Measurements from ENCODE around the gene RNF223. TPM values are rescaled to one million over a fixed set of nuclear protein-coding genes. Genes with fewer than 3 reads are reported as not detected.

Gene RNF223
- total and polyA plus RNA-seq, 4 donors: 0.14 TPM; not detected in 3

- 90% methylated on average over 28 of the region's 28 CpGs for WGBS
- H3K9ac ChIP-seq (ENCODE audit: low read depth in 1 of 2, low read length in 2 of 2): no peak overlapping the region
- no peak for TF ChIP-seq FOXA2 (IDR thresholded peaks at IDR 0.05)
- TF ChIP-seq RAD21 (IDR thresholded peaks at IDR 0.05): no peak
- TF ChIP-seq ZBTB33 (IDR thresholded peaks at IDR 0.05): no peak
- TF ChIP-seq JUND (IDR thresholded peaks at IDR 0.05): no peak
- no peak for TF ChIP-seq SP1 (IDR thresholded peaks at IDR 0.05)
- no peak for TF ChIP-seq REST (IDR thresholded peaks at IDR 0.05)
- TF ChIP-seq RXRA (IDR thresholded peaks at IDR 0.05): no peak
- TF ChIP-seq HNF4G (IDR thresholded peaks at IDR 0.05): no peak
- TF ChIP-seq MAX (IDR thresholded peaks at IDR 0.05): no peak
- no peak for TF ChIP-seq YY1 (IDR thresholded peaks at IDR 0.05)
- no peak for TF ChIP-seq ATF3 (IDR thresholded peaks at IDR 0.05)
- TF ChIP-seq CTCF (IDR thresholded peaks at IDR 0.05; ENCODE audit: low read depth, low read length, missing input control): no peak
- peaks cover 0 to 31% (median 9%) of the 10 kb centered on the region in 4 donors for H3K36me3 ChIP-seq (ENCODE audit: control insufficient read depth in 4 of 4, insufficient read depth in 3 of 4, low read depth in 1 of 4, low read length in 3 of 4)
- H3K27ac ChIP-seq (ENCODE audit: low read depth in 1 of 2, low read length in 2 of 2): no peak overlapping the region
- no peaks in the 10 kb centered on the region for H3K9me3 ChIP-seq (ENCODE audit: control insufficient read depth in 4 of 4, low read length in 3 of 4)
- DNase-seq (ENCODE audit: low spot score): no peak
- H3K4me3 ChIP-seq (ENCODE audit: low read depth in 1 of 3, low read length in 3 of 3): no peak overlapping the region
- no peaks in the 10 kb centered on the region for H3K4me1 ChIP-seq (ENCODE audit: control insufficient read depth in 4 of 4, insufficient read depth in 4 of 4, low read length in 3 of 4)
- H3K27me3 ChIP-seq (ENCODE audit: control insufficient read depth in 4 of 4, insufficient read depth in 4 of 4, low read length in 3 of 4): no peaks in the 10 kb centered on the region
Observed at GRCh38 chr1:1048765-1049164, 25.3 kb downstream of the RNF223 start.

- H3K9me3 ChIP-seq (ENCODE audit: control insufficient read depth in 4 of 4, low read length in 3 of 4): no peaks in the 10 kb centered on the region
- H3K4me3 ChIP-seq (ENCODE audit: low read depth in 1 of 3, low read length in 3 of 3): no peak overlapping the region
- DNase-seq (ENCODE audit: low spot score): no peak
- 94% methylated on average over 25 of the region's 25 CpGs for WGBS
- no peak for TF ChIP-seq SP1 (IDR thresholded peaks at IDR 0.05)
- TF ChIP-seq NR2F2 (IDR thresholded peaks at IDR 0.05): no peak
- no peak for TF ChIP-seq EGR1 (IDR thresholded peaks at IDR 0.05; ENCODE audit: low read depth in 2 of 2)
- no peak for TF ChIP-seq RAD21 (IDR thresholded peaks at IDR 0.05)
- no peak for TF ChIP-seq MAX (IDR thresholded peaks at IDR 0.05)
- no peak for TF ChIP-seq FOXA1 (IDR thresholded peaks at IDR 0.05)
- no peak for TF ChIP-seq HNF4A (conservative IDR thresholded peaks at IDR 0.05)
- peaks cover 0 to 33% (median 8%) of the 10 kb centered on the region in 4 donors for H3K36me3 ChIP-seq (ENCODE audit: control insufficient read depth in 4 of 4, insufficient read depth in 3 of 4, low read depth in 1 of 4, low read length in 3 of 4)
- H3K27ac ChIP-seq (ENCODE audit: low read depth in 1 of 2, low read length in 2 of 2): no peak overlapping the region
- H3K4me1 ChIP-seq (ENCODE audit: control insufficient read depth in 4 of 4, insufficient read depth in 4 of 4, low read length in 3 of 4): no peaks in the 10 kb centered on the region
- H3K27me3 ChIP-seq (ENCODE audit: control insufficient read depth in 4 of 4, insufficient read depth in 4 of 4, low read length in 3 of 4): no peaks in the 10 kb centered on the region
- H3K9ac ChIP-seq (ENCODE audit: low read depth in 1 of 2, low read length in 2 of 2): no peak overlapping the region
Observed at GRCh38 chr1:1047963-1048362, 26.1 kb downstream of the RNF223 start.

Data from liver (tissue), 9 donors.